Measurements from ENCODE around the gene RBM20. TPM values are rescaled to one million over a fixed set of nuclear protein-coding genes. Genes with fewer than 3 reads are reported as not detected.

RBM20 gene
- total RNA-seq, 1 donor from 2014 or later, result 0.67 TPM

DNA sequence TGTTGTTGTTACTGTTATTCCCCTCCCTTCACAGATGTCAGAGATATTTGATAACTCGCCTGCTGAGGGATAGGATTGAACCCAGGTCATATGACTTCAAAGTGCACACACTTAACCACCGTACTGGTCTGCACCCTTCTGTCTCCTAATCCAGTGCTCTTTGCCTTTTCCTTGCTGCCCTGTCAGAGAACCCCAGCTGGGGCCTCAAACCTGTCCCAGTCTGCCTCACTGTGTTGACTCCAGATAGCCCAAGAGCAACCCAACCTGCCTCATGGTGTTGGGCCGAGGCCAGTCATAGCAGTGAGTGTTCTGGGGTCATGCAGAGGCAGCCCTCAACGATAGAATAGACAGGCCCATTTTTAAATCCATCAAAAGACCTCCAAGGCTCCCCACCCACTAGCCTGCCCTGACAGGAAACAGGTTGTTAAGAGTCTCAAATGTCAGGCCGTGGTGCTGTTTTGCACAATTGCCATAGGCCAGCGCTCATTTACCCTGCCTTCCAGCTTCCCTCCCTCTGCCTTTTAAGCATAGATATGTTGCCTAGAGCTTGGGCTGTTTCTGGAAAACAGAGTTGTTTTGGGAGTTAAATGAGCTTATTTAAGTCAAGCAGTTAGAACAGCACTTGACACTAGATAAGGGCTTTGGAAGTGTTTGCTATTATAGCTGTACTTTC lies 190.6 kb downstream of the RBM20 start:
- no peak for DNase-seq (ENCODE audit: low spot score)
- intact Hi-C loops (cut with DNase I), result no loop called here
- peak; percentile 55 for ATAC-seq

DNA sequence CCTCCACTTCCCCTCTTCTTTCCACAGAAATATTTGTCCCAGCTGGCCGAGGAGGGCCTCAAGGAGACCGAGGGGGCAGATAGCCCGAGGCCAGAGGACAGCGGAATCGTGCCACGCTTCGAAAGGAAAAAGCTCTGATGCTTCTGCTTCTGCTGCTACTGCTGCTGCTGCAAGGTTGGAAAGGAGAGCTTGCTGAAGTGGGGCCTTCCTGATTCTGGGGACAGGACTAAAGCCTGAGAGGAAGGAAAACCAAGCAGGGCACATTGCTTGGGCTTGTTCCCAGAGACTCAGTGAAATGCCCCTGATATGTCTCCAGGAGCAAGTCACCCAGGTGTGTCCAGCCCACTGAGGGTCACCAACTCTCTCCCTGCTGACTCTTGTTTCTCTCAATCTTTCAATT lies 191.7 kb downstream of the RBM20 start:
- ATAC-seq (no peak), DNase-seq (ENCODE audit: low spot score) (no peak)

GRCh38 chr10:110836706-110837105 lies 192.6 kb downstream of the RBM20 start:
- ATAC-seq (no peak), DNase-seq (ENCODE audit: low spot score) (no peak)
- intact Hi-C loops (cut with DNase I), result no loop called here

More for the DNA sequence above, 191.7 kb downstream of the RBM20 start:
- intact Hi-C loops (cut with DNase I), result no loop called here

DNA sequence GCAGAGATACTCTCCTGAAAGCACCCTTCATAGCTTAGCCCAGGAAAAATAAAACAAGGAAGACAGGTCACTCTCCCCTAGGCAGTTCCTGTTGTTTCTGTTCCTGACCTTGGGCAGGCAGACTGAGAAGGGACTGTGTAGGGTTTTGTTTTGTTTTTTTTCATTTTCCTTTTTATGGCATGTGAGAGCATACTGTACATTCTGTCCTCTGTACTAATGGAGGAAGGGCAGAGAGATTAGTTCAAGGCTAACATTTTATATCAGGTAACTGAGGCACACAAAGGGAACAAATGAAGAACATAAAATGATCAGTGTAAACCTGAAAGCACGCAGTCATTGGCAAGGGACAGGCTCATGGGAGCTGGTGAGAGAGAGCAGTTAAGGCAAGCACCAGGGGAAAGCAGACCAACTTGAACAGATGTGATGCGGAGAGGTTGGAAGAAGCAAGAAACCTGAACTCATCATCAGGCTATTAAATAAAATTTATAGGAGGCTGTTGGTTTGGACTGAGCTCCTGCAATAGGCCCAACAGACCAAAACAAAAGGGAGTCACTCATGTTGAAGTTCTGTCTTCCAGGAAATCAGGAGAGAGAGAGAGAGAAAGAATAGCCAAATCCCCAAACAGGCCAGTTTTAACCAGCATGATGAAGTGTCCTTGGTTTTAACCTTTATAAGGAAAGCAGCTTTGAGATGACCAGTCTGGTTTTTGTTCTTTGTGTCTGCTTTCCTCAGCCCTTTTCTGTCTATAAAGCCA lies 193.5 kb downstream of the RBM20 start:
- ATAC-seq (peak; percentile 35), DNase-seq (ENCODE audit: low spot score) (no peak)
- intact Hi-C loops (cut with DNase I), result no loop called here

GRCh38 chr10:110840225-110840922 lies 196.2 kb downstream of the RBM20 start:
- DNase-seq (ENCODE audit: low spot score) (no peak), ATAC-seq (peak; percentile 56)
- intact Hi-C loops (cut with DNase I), result no loop called here

GRCh38 chr10:110840923-110841428 lies 196.8 kb downstream of the RBM20 start:
- no peak for DNase-seq (ENCODE audit: low spot score)
- no peak for ATAC-seq
- intact Hi-C loops (cut with DNase I), result no loop called here

DNA sequence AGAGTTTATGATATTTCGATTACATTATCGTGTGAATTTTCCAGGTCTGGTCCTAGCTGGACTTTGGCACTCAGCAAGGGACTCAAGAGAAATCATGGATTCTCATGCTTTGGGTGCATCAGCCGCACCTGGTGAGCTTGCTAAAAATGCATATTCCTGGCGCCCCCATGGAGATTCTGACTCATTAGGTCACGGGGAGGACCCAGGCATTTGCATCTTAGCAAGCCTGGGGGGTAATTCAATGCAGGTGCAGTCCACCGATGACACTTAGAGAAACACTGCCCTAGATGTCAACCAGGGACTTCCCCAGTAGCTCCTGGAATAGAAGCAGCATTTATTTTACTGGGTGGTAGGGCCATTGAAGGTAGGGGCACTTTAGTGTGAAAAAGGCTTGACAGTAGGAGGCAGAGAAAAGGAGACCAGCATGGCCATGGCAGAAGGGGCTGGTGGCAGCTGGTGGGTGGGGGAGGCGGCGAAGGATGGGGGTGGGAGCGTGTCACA lies 197.7 kb downstream of the RBM20 start:
- no peak for ATAC-seq
- no peak for DNase-seq (ENCODE audit: low spot score)
- intact Hi-C loops (cut with DNase I), result no loop called here

- intact Hi-C loops (cut with DNase I), result no loop called here
- no peak for ATAC-seq
- DNase-seq (ENCODE audit: low spot score), result no peak
These were observed 198.3 kb downstream of the RBM20 start for GRCh38 chr10:110842326-110842904.

DNA sequence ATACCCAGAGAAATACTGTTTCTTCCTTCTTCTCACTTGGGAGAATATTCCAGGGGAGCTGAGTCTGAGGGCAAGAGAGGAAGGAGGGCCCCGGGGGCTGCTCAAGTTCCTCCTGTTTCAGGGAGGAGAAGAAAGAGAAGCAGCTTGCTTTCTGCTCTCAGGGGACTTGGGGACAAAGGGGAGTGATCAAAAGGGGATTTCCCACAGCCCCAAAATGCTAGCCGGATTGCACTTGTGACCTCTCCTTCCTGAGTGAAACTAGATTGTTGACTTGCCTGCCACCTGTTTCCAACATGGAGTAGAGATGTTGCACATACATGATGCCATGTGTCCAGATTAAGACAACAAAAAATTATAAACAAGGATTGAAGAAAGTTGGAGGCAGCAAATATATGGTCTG lies 198.9 kb downstream of the RBM20 start:
- intact Hi-C loops (cut with DNase I), result no loop called here
- no peak for DNase-seq (ENCODE audit: low spot score)
- ATAC-seq, result peak; percentile 15

- DNase-seq (ENCODE audit: low spot score) (no peak), ATAC-seq (no peak)
- intact Hi-C loops (cut with DNase I), result no loop called here
These were observed 199.9 kb downstream of the RBM20 start for GRCh38 chr10:110843796-110844616.

- no peak for DNase-seq (ENCODE audit: low spot score)
These were observed 200.4 kb downstream of the RBM20 start for GRCh38 chr10:110844617-110844881.

GRCh38 chr10:110845192-110845755 lies 201.1 kb downstream of the RBM20 start:
- intact Hi-C loops (cut with DNase I), result no loop called here
- no peak for ATAC-seq
- DNase-seq (ENCODE audit: low spot score), result no peak

More at GRCh38 chr10:110844617-110844881, 200.4 kb downstream of the RBM20 start:
- ATAC-seq, result no peak
- intact Hi-C loops (cut with DNase I), result no loop called here

- no peak for DNase-seq (ENCODE audit: low spot score)
- no peak for ATAC-seq
- intact Hi-C loops (cut with DNase I), result no loop called here
These were observed 201.9 kb downstream of the RBM20 start for GRCh38 chr10:110845756-110846620.

DNA sequence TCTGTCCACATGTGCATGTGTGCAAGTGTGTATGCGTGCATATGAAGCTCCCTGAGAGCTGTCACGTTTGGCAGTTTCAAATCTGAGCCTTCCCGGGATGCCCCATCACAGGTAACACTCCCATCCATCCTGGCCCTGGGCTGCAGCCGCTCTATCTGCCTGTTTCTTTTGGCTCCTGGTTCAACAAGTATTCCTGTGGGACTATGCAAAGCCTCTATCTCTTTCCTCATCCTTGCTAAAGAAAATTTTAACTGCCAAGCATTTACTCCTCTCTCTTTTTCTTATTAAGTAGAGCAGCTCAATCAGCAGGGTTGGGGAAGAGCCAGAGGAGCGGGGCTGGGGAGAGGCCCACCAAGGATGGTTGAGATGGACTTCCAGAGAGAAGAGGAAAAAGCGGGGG lies 203.2 kb downstream of the RBM20 start:
- ATAC-seq (peak; percentile 31), DNase-seq (ENCODE audit: low spot score) (no peak)
- intact Hi-C loops (cut with DNase I), result no loop called here

GRCh38 chr10:110848106-110848505 lies 204.0 kb downstream of the RBM20 start:
- ATAC-seq (no peak), DNase-seq (ENCODE audit: low spot score) (no peak)
- intact Hi-C loops (cut with DNase I), result no loop called here

GRCh38 chr10:110850099-110850498 lies 206.0 kb downstream of the RBM20 start:
- intact Hi-C loops (cut with DNase I), result no loop called here

GRCh38 chr10:110851020-110851612 lies 207.0 kb downstream of the RBM20 start:
- ATAC-seq, result peak; percentile 56
- DNase-seq (ENCODE audit: low spot score), result no peak
- intact Hi-C loops (cut with DNase I), result no loop called here

More at GRCh38 chr10:110850099-110850498, 206.0 kb downstream of the RBM20 start:
- no peak for ATAC-seq
- DNase-seq (ENCODE audit: low spot score), result no peak
